NT2/D1 (cell line): ENCODE data around the gene UNC5B.
A peak's percentile ranks its signal among the peaks of the same experiment; 100 is the strongest.

Experiments used
- DNase-seq: peaks from one replicate; pipeline ENCODE4 v3.0.0-alpha.2; 2011; ENCODE audit warnings: low read depth, low spot score
- H3K27me3 ChIP-seq: 2 replicates; pipeline ENCODE4 v1.6.0; 2011; ENCODE audit warnings: mild to moderate bottlenecking; ENCODE audit not compliant: insufficient read length, insufficient read depth
- H3K36me3 ChIP-seq: 2 replicates; pipeline ENCODE4 v1.6.1; 2011; ENCODE audit warnings: mild to moderate bottlenecking, low read length, mixed read lengths; ENCODE audit not compliant: insufficient read depth, insufficient read length
- H3K4me1 ChIP-seq: 2 replicates; pipeline ENCODE4 v1.5.1; 2011; ENCODE audit not compliant: insufficient read depth, insufficient read length
- H3K4me3 ChIP-seq: 2 replicates; pipeline ENCODE4 v1.5.1; 2011; ENCODE audit warnings: low read depth; ENCODE audit not compliant: insufficient read length
- H3K9ac ChIP-seq: 2 replicates; pipeline ENCODE4 v1.6.0; 2011; ENCODE audit warnings: low read depth; ENCODE audit not compliant: insufficient read length
- H3K9me3 ChIP-seq: 2 replicates; pipeline ENCODE4 v1.5.1; 2011; ENCODE audit warnings: mild to moderate bottlenecking, low read length; ENCODE audit not compliant: insufficient read depth
- SUZ12 ChIP-seq: IDR thresholded peaks from 2 replicates; pipeline ENCODE4 v1.6.1; 2011; ENCODE audit not compliant: insufficient read length, insufficient read depth; ENCODE audit errors: extremely low read depth
- YY1 ChIP-seq: IDR thresholded peaks from 2 replicates; pipeline ENCODE4 v1.6.1; 2011; ENCODE audit not compliant: insufficient read length, insufficient read depth
- ZNF274 ChIP-seq: IDR thresholded peaks from 2 replicates; pipeline ENCODE4 v1.6.1; 2011; ENCODE audit warnings: mild to moderate bottlenecking, low read depth, low read length

UNC5B gene

GRCh38 chr10:71201849-71202248, 10.5 kb upstream of the UNC5B start:
- Histone ChIP-seq H3K4me1 (peaks cover 3% of the 10 kb centered on the region), H3K4me3 (no peak overlapping the region), H3K9me3 (peaks cover 24% of the 10 kb centered on the region), H3K9ac (peak overlapping the region; percentile 10), H3K27me3 (no peaks in the 10 kb centered on the region), H3K36me3 (no peaks in the 10 kb centered on the region)
- no peak for TF ChIP-seq YY1
- DNase-seq = no peak

DNA sequence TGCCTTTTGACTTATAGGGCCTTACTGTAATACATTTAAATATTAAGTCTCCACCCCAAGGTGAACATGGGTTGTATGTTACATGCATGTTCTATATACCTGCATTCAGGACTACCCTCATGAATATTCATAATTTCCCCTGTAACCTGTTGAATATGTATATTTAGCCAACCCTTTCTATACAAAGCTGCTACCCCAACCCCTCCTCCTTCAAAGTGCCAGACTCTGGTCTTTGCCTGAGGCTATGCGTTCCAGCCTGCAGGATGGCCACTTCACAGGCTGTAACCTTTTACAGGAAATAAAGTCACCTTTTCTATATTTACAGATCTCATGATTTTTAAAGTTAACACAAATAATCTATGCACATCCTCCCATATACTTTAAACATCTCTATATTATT, 10.1 kb upstream of the UNC5B start:
- Histone ChIP-seq H3K9ac (no peak overlapping the region), H3K4me3 (no peak overlapping the region), H3K4me1 (peaks cover 3% of the 10 kb centered on the region), H3K27me3 (peaks cover 2% of the 10 kb centered on the region), H3K36me3 (no peaks in the 10 kb centered on the region), H3K9me3 (peaks cover 19% of the 10 kb centered on the region)
- TF ChIP-seq SUZ12 = no peak
- TF ChIP-seq YY1 = no peak
- TF ChIP-seq ZNF274 = no peak
- DNase-seq = no peak

- DNase-seq = no peak
- H3K9ac ChIP-seq = no peak overlapping the region
- no peak overlapping the region for H3K4me3 ChIP-seq
- peaks cover 3% of the 10 kb centered on the region for H3K4me1 ChIP-seq
- no peaks in the 10 kb centered on the region for H3K36me3 ChIP-seq
- TF ChIP-seq SUZ12 = no peak
- no peak for TF ChIP-seq ZNF274
- no peak for TF ChIP-seq YY1
- peaks cover 11% of the 10 kb centered on the region for H3K9me3 ChIP-seq
- H3K27me3 ChIP-seq = peaks cover 3% of the 10 kb centered on the region
Measured at GRCh38 chr10:71203124-71203523, 9.2 kb upstream of the UNC5B start.

DNA sequence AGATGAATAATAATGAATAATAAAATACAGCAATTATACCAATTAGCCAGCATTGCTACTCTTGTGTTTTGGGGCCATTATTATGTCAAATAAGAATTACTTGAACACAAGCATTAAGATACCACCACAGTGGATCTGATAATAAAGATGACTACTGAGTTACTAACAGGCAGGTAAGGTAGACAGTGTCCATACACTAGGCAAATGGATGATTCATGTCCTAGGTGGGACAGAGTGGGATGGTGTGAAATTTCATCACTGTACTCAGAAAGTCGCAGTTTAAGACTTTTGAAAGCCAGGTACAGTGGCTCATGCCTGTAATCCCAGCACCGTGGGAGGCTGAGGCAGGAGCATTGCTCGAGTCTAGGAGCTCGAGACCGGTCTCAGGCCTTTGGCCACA, 8.7 kb upstream of the UNC5B start:
- Histone ChIP-seq H3K27me3 (peaks cover 3% of the 10 kb centered on the region), H3K4me3 (no peak overlapping the region), H3K9me3 (peaks cover 5% of the 10 kb centered on the region; the same call in 1 of the 2 replicates), H3K9ac (no peak overlapping the region), H3K36me3 (no peaks in the 10 kb centered on the region), H3K4me1 (peaks cover 3% of the 10 kb centered on the region)
- no peak for TF ChIP-seq SUZ12
- no peak for TF ChIP-seq YY1
- no peak for TF ChIP-seq ZNF274
- no peak for DNase-seq

- Histone ChIP-seq H3K27me3 (peaks cover 10% of the 10 kb centered on the region), H3K9me3 (no peaks in the 10 kb centered on the region), H3K4me3 (no peak overlapping the region), H3K36me3 (no peaks in the 10 kb centered on the region), H3K9ac (no peak overlapping the region), H3K4me1 (peaks cover 3% of the 10 kb centered on the region)
- no peak for DNase-seq
- TF ChIP-seq YY1 = no peak
- TF ChIP-seq ZNF274 = no peak
- TF ChIP-seq SUZ12 = no peak
Measured at GRCh38 chr10:71204746-71205145, 7.6 kb upstream of the UNC5B start.

GRCh38 chr10:71205468-71205867, 6.9 kb upstream of the UNC5B start:
- Histone ChIP-seq H3K9ac (no peak overlapping the region), H3K36me3 (no peaks in the 10 kb centered on the region), H3K4me3 (no peak overlapping the region), H3K9me3 (no peaks in the 10 kb centered on the region), H3K27me3 (peaks cover 17% of the 10 kb centered on the region), H3K4me1 (peaks cover 6% of the 10 kb centered on the region)
- TF ChIP-seq SUZ12 = no peak
- TF ChIP-seq ZNF274 = no peak
- TF ChIP-seq YY1 = no peak
- DNase-seq = no peak

DNA sequence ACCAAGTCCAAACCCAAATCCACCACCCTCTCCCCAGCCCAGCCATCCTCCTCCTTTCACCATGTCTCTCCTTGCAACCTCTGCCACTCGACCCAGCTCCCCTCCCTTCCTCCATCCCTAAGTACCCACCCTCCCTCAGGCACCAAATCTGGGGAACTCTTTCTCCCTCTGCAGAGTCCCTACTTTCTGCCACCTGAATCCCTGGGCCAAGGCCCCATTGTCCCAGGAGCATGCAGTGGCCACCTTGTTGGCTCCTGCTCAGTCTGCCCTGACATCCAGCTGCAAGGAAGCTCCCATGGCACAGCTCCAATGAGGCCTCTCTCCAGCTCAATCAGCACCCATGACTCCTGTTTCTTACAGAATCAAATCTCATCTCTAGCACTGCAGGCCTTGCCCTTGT, 5.5 kb upstream of the UNC5B start:
- Histone ChIP-seq H3K9me3 (no peaks in the 10 kb centered on the region), H3K27me3 (peaks cover 32% of the 10 kb centered on the region), H3K36me3 (no peaks in the 10 kb centered on the region), H3K4me3 (no peak overlapping the region), H3K4me1 (peaks cover 9% of the 10 kb centered on the region), H3K9ac (no peak overlapping the region)
- TF ChIP-seq YY1 (no peak), SUZ12 (no peak), ZNF274 (no peak)
- DNase-seq = no peak

- Histone ChIP-seq H3K4me1 (peaks cover 9% of the 10 kb centered on the region), H3K27me3 (peaks cover 34% of the 10 kb centered on the region), H3K9me3 (no peaks in the 10 kb centered on the region), H3K9ac (no peak overlapping the region), H3K4me3 (no peak overlapping the region), H3K36me3 (no peaks in the 10 kb centered on the region)
- no peak for DNase-seq
- TF ChIP-seq ZNF274 = no peak
- TF ChIP-seq YY1 = no peak
- no peak for TF ChIP-seq SUZ12
Measured at GRCh38 chr10:71207578-71207977, 4.8 kb upstream of the UNC5B start.
